NB4 (cell line): ENCODE measurements around the gene RBBP5.

Source experiments
- DNase-seq: peaks from one replicate; pipeline ENCODE4 v3.0.0; 2010; ENCODE audit warnings: low read depth
- H3K4me3 ChIP-seq: one replicate; pipeline ENCODE4 v1.5.1; 2011; ENCODE audit warnings: mild to moderate bottlenecking, low read depth, low read length, moderate library complexity
- MAX ChIP-seq: IDR thresholded peaks from 2 replicates; pipeline ENCODE4 v1.6.1; 2011; ENCODE audit warnings: low read depth, low read length
- MYC ChIP-seq: IDR thresholded peaks from 2 replicates; pipeline ENCODE4 v1.6.1; 2011; ENCODE audit warnings: low read depth, low read length
- POLR2A ChIP-seq: IDR thresholded peaks from 2 replicates; pipeline ENCODE4 v1.6.1; 2011; ENCODE audit warnings: mild to moderate bottlenecking; ENCODE audit not compliant: insufficient read length; ENCODE audit errors: extremely low read depth
- TF ChIP-seq, protein P1 (sequence below): IDR thresholded peaks from one replicate; pipeline ENCODE4 v1.5.1; 2012; ENCODE audit warnings: low read depth, low read length

RBBP5 gene

DNA sequence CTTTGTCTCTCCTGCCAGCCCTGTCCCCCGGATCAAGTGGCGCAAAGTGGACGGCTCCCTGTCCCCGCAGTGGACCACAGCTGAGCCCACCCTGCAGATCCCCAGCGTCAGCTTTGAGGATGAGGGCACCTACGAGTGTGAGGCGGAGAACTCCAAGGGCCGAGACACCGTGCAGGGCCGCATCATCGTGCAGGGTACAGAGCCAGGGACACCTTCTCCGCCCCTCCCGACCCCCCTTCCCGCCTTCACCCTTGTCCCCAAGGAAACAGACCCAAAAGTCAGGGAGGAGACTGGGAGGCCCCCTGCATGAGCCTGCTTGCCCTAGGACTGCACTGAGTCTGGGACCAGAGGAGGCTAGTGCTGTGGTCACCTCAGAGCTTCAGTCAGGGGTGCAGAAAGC, 60.6 kb downstream of the RBBP5 start:
- no peak overlapping the region for H3K4me3 ChIP-seq
- no peak for DNase-seq
- TF ChIP-seq, protein P1, sequence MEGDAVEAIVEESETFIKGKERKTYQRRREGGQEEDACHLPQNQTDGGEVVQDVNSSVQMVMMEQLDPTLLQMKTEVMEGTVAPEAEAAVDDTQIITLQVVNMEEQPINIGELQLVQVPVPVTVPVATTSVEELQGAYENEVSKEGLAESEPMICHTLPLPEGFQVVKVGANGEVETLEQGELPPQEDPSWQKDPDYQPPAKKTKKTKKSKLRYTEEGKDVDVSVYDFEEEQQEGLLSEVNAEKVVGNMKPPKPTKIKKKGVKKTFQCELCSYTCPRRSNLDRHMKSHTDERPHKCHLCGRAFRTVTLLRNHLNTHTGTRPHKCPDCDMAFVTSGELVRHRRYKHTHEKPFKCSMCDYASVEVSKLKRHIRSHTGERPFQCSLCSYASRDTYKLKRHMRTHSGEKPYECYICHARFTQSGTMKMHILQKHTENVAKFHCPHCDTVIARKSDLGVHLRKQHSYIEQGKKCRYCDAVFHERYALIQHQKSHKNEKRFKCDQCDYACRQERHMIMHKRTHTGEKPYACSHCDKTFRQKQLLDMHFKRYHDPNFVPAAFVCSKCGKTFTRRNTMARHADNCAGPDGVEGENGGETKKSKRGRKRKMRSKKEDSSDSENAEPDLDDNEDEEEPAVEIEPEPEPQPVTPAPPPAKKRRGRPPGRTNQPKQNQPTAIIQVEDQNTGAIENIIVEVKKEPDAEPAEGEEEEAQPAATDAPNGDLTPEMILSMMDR, result no peak
- TF ChIP-seq POLR2A (no peak), MYC (no peak), MAX (no peak)

GRCh38 chr1:205060746-205061145, 61.0 kb downstream of the RBBP5 start:
- TF ChIP-seq, protein P1, result no peak
- TF ChIP-seq MYC, result no peak
- no peak for TF ChIP-seq MAX
- TF ChIP-seq POLR2A, result no peak
- H3K4me3 ChIP-seq, result no peak overlapping the region
- DNase-seq, result no peak

DNA sequence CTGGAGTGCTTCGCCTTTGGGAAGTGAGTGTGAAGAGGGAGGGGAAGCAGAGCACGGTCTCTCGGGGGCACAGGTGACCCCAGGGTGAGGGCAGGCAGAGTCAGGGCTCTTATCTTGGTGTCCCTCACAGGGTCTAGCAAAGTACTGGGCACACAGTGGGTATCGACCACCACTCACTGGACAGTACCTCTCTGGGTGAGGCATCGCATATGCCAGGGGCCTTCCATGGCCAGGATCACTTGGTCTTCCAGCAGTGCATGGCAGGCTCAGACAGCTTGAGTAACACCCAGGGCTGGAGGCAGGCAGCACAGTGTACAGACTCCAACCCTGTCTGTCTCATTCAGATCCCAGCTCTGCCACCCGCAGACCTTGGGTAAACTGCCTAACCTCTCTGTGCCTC, 62.1 kb downstream of the RBBP5 start:
- TF ChIP-seq, protein P1, result no peak
- TF ChIP-seq MAX (no peak), MYC (no peak), POLR2A (no peak)
- no peak overlapping the region for H3K4me3 ChIP-seq
- DNase-seq, result no peak

GRCh38 chr1:205058853-205059252, 62.9 kb downstream of the RBBP5 start:
- H3K4me3 ChIP-seq, result no peak overlapping the region
- no peak for DNase-seq
- no peak for TF ChIP-seq POLR2A
- no peak for TF ChIP-seq MYC
- TF ChIP-seq, protein P1, result no peak
- no peak for TF ChIP-seq MAX

DNA sequence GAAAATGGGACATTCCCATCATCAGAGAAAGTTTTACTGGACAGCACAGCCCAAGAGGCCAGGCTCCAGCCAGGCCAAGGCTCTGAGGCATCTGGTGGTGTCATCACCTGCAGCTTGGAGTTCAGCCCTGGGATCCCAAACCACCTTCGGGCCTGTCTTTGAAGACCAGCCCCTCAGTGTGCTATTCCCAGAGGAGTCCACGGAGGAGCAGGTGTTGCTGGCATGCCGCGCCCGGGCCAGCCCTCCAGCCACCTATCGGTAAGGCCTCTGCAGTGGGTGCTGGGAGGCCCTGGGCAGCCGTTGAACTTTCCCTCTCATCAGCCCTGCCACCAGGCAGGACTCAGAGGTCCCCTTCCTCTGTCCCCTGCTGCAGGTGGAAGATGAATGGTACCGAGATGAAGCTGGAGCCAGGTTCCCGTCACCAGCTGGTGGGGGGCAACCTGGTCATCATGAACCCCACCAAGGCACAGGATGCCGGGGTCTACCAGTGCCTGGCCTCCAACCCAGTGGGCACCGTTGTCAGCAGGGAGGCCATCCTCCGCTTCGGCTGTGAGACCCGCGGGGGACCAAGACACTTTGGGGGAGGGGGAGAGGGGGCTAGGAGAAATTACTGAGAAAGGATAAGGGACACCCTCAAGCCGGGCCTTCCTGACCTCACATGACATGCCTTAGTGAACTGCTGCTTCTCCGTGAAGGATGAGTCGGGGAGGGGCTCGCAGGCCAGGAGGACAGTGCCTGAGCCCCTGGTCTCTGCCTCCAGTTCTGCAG, 63.8 kb downstream of the RBBP5 start:
- H3K4me3 ChIP-seq, result no peak overlapping the region
- DNase-seq, result no peak
- no peak for TF ChIP-seq MAX
- TF ChIP-seq, protein P1, result no peak
- TF ChIP-seq MYC, result no peak
- no peak for TF ChIP-seq POLR2A
